ENCODE results near the gene ST3GAL3.
A peak's percentile ranks its signal among the peaks of the same experiment; 100 is the strongest.
"Not testable (repeated sequence)": the region's sequence is repeated elsewhere in the genome, so short reads cannot be mapped to it uniquely, and the experiment has no call there.

The ST3GAL3 gene

GRCh38 chr1:43760745-43761317 is 53.5 kb downstream of the ST3GAL3 start:
- DNase-seq = no peak

GRCh38 chr1:43763497-43763973 is 56.2 kb downstream of the ST3GAL3 start:
- peak; percentile 52 to 57 for DNase-seq

- DNase-seq = no peak
Measured at GRCh38 chr1:43764581-43764980, 57.2 kb downstream of the ST3GAL3 start.

- no peak for DNase-seq
Measured at GRCh38 chr1:43766086-43766784, 58.9 kb downstream of the ST3GAL3 start.

GRCh38 chr1:43766818-43767525 is 59.6 kb downstream of the ST3GAL3 start:
- no peak for DNase-seq

GRCh38 chr1:43768168-43768567 is 60.8 kb downstream of the ST3GAL3 start:
- no peak for DNase-seq

GRCh38 chr1:43769350-43769908 is 62.1 kb downstream of the ST3GAL3 start:
- DNase-seq = no peak

GRCh38 chr1:43770111-43770510 is 62.8 kb downstream of the ST3GAL3 start:
- no peak for DNase-seq

GRCh38 chr1:43772978-43773377 is 65.6 kb downstream of the ST3GAL3 start:
- DNase-seq = no peak

- no peak for DNase-seq
Measured at GRCh38 chr1:43773821-43774220, 66.5 kb downstream of the ST3GAL3 start.

- no peak for DNase-seq
Measured at GRCh38 chr1:43774359-43774758, 67.0 kb downstream of the ST3GAL3 start.

- no peak for DNase-seq
Measured at GRCh38 chr1:43776043-43776761, 68.9 kb downstream of the ST3GAL3 start.

GRCh38 chr1:43777916-43778315 is 70.6 kb downstream of the ST3GAL3 start:
- not testable (repeated sequence) for DNase-seq

GRCh38 chr1:43779266-43779665 is 71.9 kb downstream of the ST3GAL3 start:
- DNase-seq = no peak

- DNase-seq = no peak
Measured at GRCh38 chr1:43779805-43780403, 72.6 kb downstream of the ST3GAL3 start.

- no peak for DNase-seq
Measured at GRCh38 chr1:43781574-43781973, 74.2 kb downstream of the ST3GAL3 start.

- no peak for DNase-seq
Measured at GRCh38 chr1:43783096-43783670, 75.8 kb downstream of the ST3GAL3 start.

GRCh38 chr1:43783671-43784205 is 76.4 kb downstream of the ST3GAL3 start:
- DNase-seq = no peak

GRCh38 chr1:43786201-43786958 is 79.0 kb downstream of the ST3GAL3 start:
- no peak for DNase-seq

GRCh38 chr1:43786960-43787359 is 79.6 kb downstream of the ST3GAL3 start:
- DNase-seq = no peak
